ENCODE data around the gene LNP1. TPM values are rescaled to one million over a fixed set of nuclear protein-coding genes. Genes with fewer than 3 reads are reported as not detected.

LNP1 gene
- total RNA-seq (2022; extraction: Qiagen RNA extraction), result 0.77 to 0.94 TPM (median 0.81 TPM) in 5 replicates

GRCh38 chr3:100400780-100401673, at the start of gene LNP1, which contains the start of gene TOMM70:
LNP1 (plus strand) TSS chr3:100401539; CDS start chr3:100429730, 28,191 bp downstream.
TOMM70 (minus strand) TSS chr3:100401089; CDS start chr3:100400949, 140 bp downstream.

GRCh38 chr3:100492059-100493006, 91.0 kb downstream of the LNP1 start, which contains the start of gene TMEM45A:
TMEM45A (plus strand) TSS chr3:100492619; CDS start chr3:100555212, 62,593 bp downstream.

Other genes starting within 250 kb of the LNP1 start
- gene TBC1D23, start 140.5 kb upstream of the LNP1 start, total RNA-seq (2022; extraction: Qiagen RNA extraction), result 11.0 to 15.0 TPM (median 12.9 TPM) in 5 replicates
- gene NIT2, start 66.8 kb upstream of the LNP1 start, total RNA-seq (2022; extraction: Qiagen RNA extraction), result 66.0 to 93.9 TPM (median 89.9 TPM) in 5 replicates
- gene TOMM70, start 450 bp upstream of the LNP1 start, total RNA-seq (2022; extraction: Qiagen RNA extraction), result 42.6 to 58.3 TPM (median 47.6 TPM) in 5 replicates
- gene TMEM45A, start 91.1 kb downstream of the LNP1 start, total RNA-seq (2022; extraction: Qiagen RNA extraction), result 1.8 to 2.4 TPM (median 2.2 TPM) in 5 replicates
- gene ADGRG7, start 208.1 kb downstream of the LNP1 start, total RNA-seq (2022; extraction: Qiagen RNA extraction), result not detected in 5 replicates